Activated CD4-positive, alpha-beta T cell treated with anti-CD3 and anti-CD28 coated beads for 36 hours (primary cell): ENCODE measurements around the gene ASTN1. TPM values are rescaled to one million over a fixed set of nuclear protein-coding genes. Genes with fewer than 3 reads are reported as not detected.

ENCODE experiments used
- ATAC-seq: fragments of 200-7000 bp; cut with Tn5 transposase; one replicate; pipeline ENCODE4 v1.10.0; 2021; ENCODE audit warnings: mild to moderate bottlenecking, moderate library complexity
- CTCF ChIA-PET: fragments of 350-600 bp; sonication (Branson Sonifier 250); formaldehyde crosslinking; loops from one replicate; lab custom pipeline; 2021; ENCODE audit warnings: antibody characterized with exemption; lab: Charles Lee
- POLR2A ChIA-PET: fragments of 350-600 bp; sonication (Branson Sonifier 250); formaldehyde crosslinking; loops from one replicate; lab custom pipeline; 2021; ENCODE audit warnings: antibody characterized with exemption, inconsistent platforms; lab: Charles Lee
- DNase-seq: peaks from one replicate; pipeline ENCODE4 v3.0.0-alpha.2; 2020
- H3K27ac Mint-ChIP-seq: one replicate; pipeline ENCODE4 v1.8.0; 2021; ENCODE audit warnings: mixed read lengths
- H3K27me3 Mint-ChIP-seq: one replicate; pipeline ENCODE4 v1.8.0; 2021; ENCODE audit warnings: mixed read lengths
- H3K36me3 Mint-ChIP-seq: one replicate; pipeline ENCODE4 v1.8.0; 2021; ENCODE audit warnings: low read depth, mixed read lengths
- H3K4me1 Mint-ChIP-seq: one replicate; pipeline ENCODE4 v1.8.0; 2021; ENCODE audit warnings: mixed read lengths
- H3K4me3 Mint-ChIP-seq: one replicate; pipeline ENCODE4 v1.8.0; 2021; ENCODE audit warnings: mild to moderate bottlenecking, moderate library complexity, mixed read lengths
- H3K9me3 Mint-ChIP-seq: one replicate; pipeline ENCODE4 v1.8.0; 2021; ENCODE audit warnings: low read depth, mixed read lengths
- intact Hi-C, 2 experiments: fragments of 100-400 bp; cut with DNase I in 1 of 2; cut with micrococcal nuclease in 1 of 2; formaldehyde crosslinking; loops; one replicate each; pipeline versions ENCODE4 v1.14.2 to v1.15.1; 2022 to 2024; cut with DNase I, micrococcal nuclease
- total RNA-seq, 2 experiments: library from RNA; stranded (reverse); gene quantifications; one replicate each; pipeline ENCODE4 v1.2.3, GENCODE V29; 2021

Gene ASTN1
- total RNA-seq, 2 experiments from 2014 or later, result not detected

DNA sequence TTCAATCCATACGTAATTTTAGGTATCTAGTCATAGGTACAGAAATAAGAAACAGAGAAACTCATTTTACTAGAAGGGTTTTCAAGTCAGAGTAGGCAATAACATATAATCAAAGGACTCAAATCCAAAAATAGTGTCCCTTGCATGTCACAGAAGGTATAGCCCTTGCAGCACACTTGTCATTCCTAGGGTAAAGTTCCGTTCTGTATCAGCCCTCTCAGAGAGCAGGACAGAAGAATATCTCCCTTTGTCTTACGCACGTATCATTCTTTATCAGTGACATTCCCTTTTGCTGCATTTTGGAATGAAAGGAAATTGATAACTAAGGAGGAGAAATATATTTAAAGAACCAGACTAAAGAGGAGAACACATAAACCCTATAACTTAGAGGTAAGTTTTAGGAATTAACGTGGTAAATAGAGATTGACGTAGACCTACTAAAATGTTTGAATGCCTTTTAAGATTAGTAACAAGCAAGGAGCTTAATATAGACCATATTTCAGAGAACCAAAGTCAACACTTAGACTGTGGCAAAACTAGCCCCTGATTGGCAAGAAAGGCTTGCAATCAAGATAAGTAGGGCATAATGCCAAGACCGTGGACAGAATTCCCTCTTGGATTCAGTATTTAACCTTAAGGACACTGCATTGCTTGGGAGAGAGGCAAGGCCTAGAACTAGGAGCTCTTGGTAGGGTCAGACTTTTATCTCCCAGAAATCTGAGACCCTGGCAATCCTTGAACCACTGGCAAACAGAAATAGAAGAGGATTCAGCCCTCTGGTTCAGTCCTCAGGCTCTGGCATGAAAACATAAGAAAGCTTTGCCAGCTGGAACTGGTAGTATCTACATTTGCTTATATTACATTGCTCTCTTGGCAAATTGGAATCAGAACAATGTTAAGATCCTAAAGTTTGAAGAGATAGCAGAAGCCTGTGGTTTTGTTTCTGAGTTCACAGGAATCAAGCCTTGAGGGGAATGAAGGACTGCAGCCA lies 232.1 kb downstream of the ASTN1 start:
- ChIA-PET POLR2A (no interaction called here), CTCF (no interaction called here)
- Mint-ChIP-seq H3K27ac (no peak overlapping the region), H3K9me3 (peaks cover 2% of the 10 kb centered on the region), H3K4me1 (no peaks in the 10 kb centered on the region), H3K27me3 (peaks cover 3% of the 10 kb centered on the region), H3K36me3 (no peaks in the 10 kb centered on the region), H3K4me3 (no peak overlapping the region)
- ATAC-seq, result no peak
- intact Hi-C loops, result no loop called here
- DNase-seq, result no peak

DNA sequence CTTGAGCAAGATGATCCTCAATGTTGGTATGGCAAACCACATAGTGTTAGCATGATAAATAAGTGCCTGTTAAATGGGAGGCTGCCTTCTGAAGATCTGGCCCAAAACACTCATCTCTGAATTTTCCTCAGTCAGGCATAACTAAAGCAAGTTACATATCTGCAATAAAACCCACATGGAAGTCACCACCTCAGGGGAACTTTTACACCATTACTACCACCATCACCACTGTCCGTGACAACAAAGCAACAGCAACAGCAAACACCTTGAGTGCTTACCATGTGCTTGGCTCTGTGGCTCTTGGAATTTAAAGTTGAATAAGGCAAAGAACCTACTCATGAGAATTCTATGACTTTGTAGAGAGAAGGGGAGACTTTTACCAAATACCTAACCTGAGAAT lies 233.0 kb downstream of the ASTN1 start:
- Mint-ChIP-seq H3K9me3 (peaks cover 2% of the 10 kb centered on the region), H3K4me3 (no peak overlapping the region), H3K27ac (no peak overlapping the region), H3K36me3 (no peaks in the 10 kb centered on the region), H3K4me1 (no peaks in the 10 kb centered on the region), H3K27me3 (peaks cover 6% of the 10 kb centered on the region)
- DNase-seq (no peak), ATAC-seq (no peak)
- intact Hi-C loops, result no loop called here
- ChIA-PET POLR2A (no interaction called here), CTCF (no interaction called here)

DNA sequence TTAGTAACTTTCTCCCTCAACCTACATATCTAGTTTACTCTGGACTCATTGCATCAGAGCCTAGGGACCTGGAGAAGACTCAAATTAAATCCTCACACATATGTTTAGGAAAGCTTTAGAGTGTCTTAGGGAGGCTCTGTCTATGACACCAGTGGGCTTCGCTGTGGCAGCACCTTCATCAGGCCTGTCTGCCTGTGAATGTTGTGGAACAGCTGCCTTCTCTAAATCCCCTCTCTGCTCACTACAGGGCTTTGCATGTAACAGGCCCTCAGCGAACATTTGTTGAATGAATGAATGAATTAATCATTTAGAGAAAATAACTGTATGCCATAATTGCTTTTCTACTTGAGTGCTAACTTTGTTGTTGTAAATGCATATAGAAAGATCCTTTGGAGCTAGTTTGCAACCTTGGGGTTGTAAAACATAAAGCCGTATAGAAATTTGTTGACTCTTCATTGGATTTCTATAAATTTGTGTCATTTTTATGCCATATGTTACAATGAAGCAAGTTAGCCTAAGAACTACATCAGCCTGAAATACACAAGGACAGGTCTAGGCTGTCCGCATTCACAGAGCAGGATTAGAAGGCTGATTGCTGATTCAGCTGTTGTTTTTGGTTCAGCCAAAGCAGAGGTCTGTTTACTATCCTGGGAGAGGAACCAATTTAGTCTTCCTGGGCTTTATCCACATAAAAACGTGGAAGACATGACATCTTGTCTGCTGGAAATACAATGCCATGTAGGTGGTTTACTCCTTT lies 238.0 kb downstream of the ASTN1 start:
- ATAC-seq (no peak), DNase-seq (no peak)
- ChIA-PET POLR2A (no interaction called here), CTCF (no interaction called here)
- Mint-ChIP-seq H3K36me3 (no peaks in the 10 kb centered on the region), H3K4me3 (no peak overlapping the region), H3K4me1 (no peaks in the 10 kb centered on the region), H3K27ac (no peak overlapping the region), H3K9me3 (peaks cover 2% of the 10 kb centered on the region), H3K27me3 (peaks cover 12% of the 10 kb centered on the region)
- intact Hi-C loops, result no loop called here

DNA sequence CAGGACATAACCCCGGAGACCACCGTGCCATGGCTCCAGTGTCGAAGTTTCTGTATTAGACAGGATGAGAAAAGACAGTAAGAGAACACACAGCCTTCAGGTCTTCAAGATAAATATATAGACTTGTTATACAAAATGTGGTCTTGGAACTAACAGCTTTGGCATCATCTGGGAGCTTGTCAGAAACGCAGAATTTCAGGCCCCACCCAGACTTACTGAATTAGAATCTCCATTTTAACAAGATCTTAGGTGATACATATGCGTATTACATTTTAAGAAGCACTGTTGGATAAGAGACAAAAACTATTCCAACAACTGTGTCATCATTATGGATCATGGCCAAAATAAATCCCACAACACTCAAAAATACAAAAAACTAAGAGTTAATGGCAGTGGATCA lies 239.3 kb downstream of the ASTN1 start:
- Mint-ChIP-seq H3K4me1 (no peaks in the 10 kb centered on the region), H3K9me3 (peaks cover 2% of the 10 kb centered on the region), H3K36me3 (no peaks in the 10 kb centered on the region), H3K27ac (no peak overlapping the region), H3K27me3 (peaks cover 12% of the 10 kb centered on the region), H3K4me3 (no peak overlapping the region)
- no peak for DNase-seq
- ATAC-seq, result no peak
- ChIA-PET CTCF (no interaction called here), POLR2A (no interaction called here)
- intact Hi-C loops, result no loop called here

DNA sequence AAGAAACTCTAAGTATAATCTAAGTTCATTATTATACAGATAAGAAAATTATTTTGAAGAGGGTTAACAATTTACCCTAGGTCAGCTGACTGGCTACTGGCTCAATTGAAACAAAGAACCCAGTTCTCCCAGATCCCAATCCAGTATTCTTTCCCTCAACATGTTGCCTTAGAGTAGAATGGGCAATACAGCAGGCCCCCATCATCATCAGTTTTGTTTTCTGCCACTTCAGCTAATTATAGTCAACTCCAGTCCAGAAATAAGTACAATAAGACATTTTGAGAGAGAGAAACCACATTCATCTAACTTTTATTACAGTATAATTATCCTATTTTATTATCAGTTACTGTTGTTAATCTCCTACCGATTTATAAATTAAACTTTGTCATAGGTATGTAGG lies 241.2 kb downstream of the ASTN1 start:
- no peaks in the 10 kb centered on the region for H3K9me3 Mint-ChIP-seq
- ATAC-seq (no peak), DNase-seq (no peak)
- no peak overlapping the region for H3K27ac Mint-ChIP-seq
- intact Hi-C loops, result no loop called here
- no peaks in the 10 kb centered on the region for H3K4me1 Mint-ChIP-seq
- CTCF ChIA-PET, result no interaction called here
- peaks cover 12% of the 10 kb centered on the region for H3K27me3 Mint-ChIP-seq
- POLR2A ChIA-PET, result no interaction called here
- no peaks in the 10 kb centered on the region for H3K36me3 Mint-ChIP-seq
- no peak overlapping the region for H3K4me3 Mint-ChIP-seq

DNA sequence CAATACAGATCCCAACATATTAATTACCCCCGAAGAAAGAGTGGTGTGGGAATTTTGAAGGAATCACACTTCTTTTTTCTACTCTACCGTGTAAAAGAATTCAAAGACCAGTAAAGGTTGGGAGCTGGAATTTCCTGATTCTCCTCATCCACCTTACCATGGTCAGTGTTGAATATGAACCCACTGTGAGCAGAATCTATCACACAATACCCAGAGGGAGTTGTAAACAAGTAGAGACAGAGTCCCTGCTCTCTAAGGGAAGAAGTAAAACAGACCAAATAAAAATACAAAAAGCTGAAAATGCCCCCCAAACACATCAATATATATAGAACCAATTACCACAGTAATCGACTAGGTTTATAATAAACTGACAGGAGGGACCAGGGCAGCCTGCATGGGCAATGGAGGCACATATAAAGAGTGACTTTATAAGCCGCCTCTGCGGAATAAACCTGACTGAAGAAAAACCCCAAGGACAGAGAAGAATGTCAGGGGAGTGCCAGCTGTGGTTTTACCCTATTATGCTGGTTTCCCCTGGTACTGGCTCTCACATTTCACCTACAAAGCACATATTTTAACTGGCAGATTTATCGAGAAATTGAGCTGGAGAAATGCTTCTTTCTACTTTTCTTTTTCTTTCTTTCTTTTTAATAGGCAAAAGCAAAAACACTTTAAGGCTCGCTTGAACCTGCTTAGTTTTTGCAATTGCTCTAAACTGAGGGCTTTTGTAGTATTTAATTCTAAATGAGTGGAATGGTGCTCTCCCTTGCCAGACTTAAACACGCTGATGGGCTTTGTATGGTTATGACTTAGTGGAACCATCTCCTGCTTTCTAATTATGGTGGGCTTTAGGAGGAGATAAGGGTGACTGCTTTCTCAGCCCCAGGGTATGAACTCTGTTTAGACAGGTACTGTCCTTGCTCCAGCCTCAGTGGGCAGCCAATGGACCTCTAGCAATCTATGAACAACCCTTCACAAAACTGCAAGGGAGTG lies 244.8 kb downstream of the ASTN1 start:
- Mint-ChIP-seq H3K36me3 (no peaks in the 10 kb centered on the region), H3K9me3 (no peaks in the 10 kb centered on the region), H3K27ac (no peak overlapping the region), H3K4me1 (no peaks in the 10 kb centered on the region), H3K27me3 (peaks cover 9% of the 10 kb centered on the region), H3K4me3 (no peak overlapping the region)
- intact Hi-C loops, result no loop called here
- ChIA-PET POLR2A (no interaction called here), CTCF (no interaction called here)
- no peak for ATAC-seq
- DNase-seq, result no peak

DNA sequence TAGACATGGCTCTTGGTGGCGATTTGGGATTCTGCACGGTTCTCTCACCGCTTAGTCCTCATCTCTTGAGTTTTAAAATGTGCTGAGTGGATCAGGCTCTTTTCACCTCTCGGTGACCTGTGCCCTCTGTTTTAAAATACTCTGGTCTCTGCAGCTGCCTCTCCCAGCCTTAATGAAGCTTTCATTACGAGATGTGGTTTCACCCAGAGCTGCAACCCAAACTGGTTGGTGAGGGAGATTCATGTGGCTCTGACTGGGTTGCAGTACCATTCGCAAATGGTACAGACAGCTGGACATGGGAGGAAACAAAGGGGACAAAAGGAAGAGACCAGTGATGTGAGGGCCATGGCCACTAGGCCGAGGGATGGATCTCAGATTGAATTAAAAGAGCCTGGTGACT lies 258.9 kb downstream of the ASTN1 start:
- DNase-seq (no peak), ATAC-seq (no peak)
- no peak overlapping the region for H3K4me3 Mint-ChIP-seq
- POLR2A ChIA-PET, result no interaction called here
- H3K4me1 Mint-ChIP-seq, result no peaks in the 10 kb centered on the region
- CTCF ChIA-PET, result no interaction called here
- intact Hi-C loops, result no loop called here
- H3K27ac Mint-ChIP-seq, result no peak overlapping the region
- no peaks in the 10 kb centered on the region for H3K36me3 Mint-ChIP-seq
- peaks cover 12% of the 10 kb centered on the region for H3K27me3 Mint-ChIP-seq
- H3K9me3 Mint-ChIP-seq, result no peaks in the 10 kb centered on the region

DNA sequence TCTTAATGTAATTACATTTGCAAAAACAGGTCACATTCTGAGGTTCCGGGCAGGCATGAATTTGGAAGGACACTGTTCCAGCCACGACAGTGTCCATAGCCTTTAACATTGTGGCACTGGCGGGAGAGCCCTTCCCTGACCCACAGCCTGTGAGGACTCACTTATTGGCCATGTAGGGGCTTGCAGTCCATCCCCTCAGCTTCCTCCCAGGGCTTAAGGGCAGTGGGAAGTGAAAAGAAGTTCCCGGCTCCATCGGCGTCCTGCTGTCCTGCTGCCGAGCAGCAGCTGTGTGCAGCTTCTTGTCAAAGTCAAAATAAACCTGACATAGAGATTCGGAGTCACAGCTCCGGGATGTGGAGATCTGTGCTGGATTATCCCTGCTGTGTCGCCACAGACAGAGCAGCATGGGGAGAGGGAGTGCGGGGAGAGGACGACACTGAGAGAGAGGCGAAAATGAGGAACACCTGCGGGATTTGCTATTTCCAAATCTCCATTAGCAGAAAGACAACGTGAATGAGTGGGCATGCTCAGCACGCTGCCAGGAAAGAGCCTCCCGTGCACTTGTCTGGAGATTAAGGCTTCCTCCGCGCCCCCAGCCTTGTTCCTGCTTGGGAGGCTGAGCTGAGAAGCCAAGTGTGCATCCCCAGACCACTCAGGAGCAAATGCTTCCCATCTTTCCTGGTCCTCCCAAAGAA lies 260.3 kb downstream of the ASTN1 start:
- Mint-ChIP-seq H3K9me3 (no peaks in the 10 kb centered on the region), H3K4me1 (no peaks in the 10 kb centered on the region), H3K36me3 (no peaks in the 10 kb centered on the region), H3K27me3 (peaks cover 12% of the 10 kb centered on the region), H3K27ac (no peak overlapping the region), H3K4me3 (no peak overlapping the region)
- POLR2A ChIA-PET, result no interaction called here
- CTCF ChIA-PET, result no interaction called here
- intact Hi-C loops, result no loop called here
- ATAC-seq (no peak), DNase-seq (no peak)

DNA sequence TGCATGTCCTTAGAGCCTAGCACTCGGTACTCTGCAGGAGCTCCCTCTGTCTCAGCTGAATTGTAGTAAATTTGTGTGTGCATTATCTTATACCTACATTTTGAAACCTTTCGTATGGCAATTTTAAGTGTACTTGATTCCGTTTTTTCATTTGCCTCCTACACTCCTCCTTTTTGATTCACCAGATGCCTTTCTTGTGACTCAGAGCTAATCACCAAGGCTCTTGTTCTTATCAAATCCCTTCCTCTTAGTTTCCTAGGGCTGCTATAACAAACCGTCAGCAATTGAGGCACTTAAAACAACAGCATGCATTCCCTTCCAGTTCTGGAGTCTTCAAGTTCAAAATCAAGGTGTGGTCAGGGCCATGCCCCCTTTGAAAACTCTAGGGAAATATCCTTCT lies 261.0 kb downstream of the ASTN1 start:
- Mint-ChIP-seq H3K9me3 (no peaks in the 10 kb centered on the region), H3K36me3 (no peaks in the 10 kb centered on the region), H3K27ac (no peak overlapping the region), H3K4me1 (no peaks in the 10 kb centered on the region), H3K27me3 (peaks cover 12% of the 10 kb centered on the region), H3K4me3 (no peak overlapping the region)
- intact Hi-C loops, result no loop called here
- ChIA-PET POLR2A (no interaction called here), CTCF (interaction anchor here (0.8 kb wide), 1 partner anchor 1055 kb away, joined by 4 read pairs; no protein-coding TSS in a partner anchor)
- no peak for ATAC-seq
- DNase-seq, result no peak

DNA sequence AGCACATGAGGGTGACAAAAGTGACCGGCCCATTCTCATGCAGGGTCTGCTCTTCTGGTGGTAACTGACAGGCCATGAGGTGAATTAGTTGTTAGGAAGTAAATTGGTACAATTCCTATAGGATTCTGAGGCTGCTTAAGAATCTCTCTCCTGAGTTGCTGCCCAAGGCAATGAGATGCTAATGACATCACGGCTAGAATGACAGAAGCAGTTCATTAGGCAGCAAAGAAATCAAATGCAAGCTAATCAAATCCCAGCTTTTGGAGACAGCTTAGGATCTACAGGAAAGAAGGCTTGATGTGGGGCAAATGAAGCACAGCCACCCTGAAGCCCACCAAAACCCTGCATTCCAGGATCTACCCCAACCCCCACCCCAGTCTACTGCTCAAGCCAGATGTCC lies 265.2 kb downstream of the ASTN1 start:
- no peaks in the 10 kb centered on the region for H3K36me3 Mint-ChIP-seq
- no peak overlapping the region for H3K4me3 Mint-ChIP-seq
- no peak for DNase-seq
- no peak overlapping the region for H3K27ac Mint-ChIP-seq
- POLR2A ChIA-PET, result no interaction called here
- H3K9me3 Mint-ChIP-seq, result no peaks in the 10 kb centered on the region
- no peak for ATAC-seq
- H3K27me3 Mint-ChIP-seq, result peaks cover 15% of the 10 kb centered on the region
- CTCF ChIA-PET, result interaction anchor here (1.3 kb wide), 1 partner anchor 1046 kb away, joined by 4 read pairs; no protein-coding TSS in a partner anchor
- intact Hi-C loops, result loop anchor here (5.0 kb wide), 2 partner anchors 522 to 1048 kb away; no protein-coding TSS in a partner anchor
- peaks cover 4% of the 10 kb centered on the region for H3K4me1 Mint-ChIP-seq
